HS-27A (cell line): ENCODE measurements around the gene TSPAN32.

Experiments used
- DNase-seq: peaks from one replicate; pipeline ENCODE4 v3.0.0-alpha.2; 2012; ENCODE audit warnings: low read depth, missing footprints

TSPAN32 gene

DNA sequence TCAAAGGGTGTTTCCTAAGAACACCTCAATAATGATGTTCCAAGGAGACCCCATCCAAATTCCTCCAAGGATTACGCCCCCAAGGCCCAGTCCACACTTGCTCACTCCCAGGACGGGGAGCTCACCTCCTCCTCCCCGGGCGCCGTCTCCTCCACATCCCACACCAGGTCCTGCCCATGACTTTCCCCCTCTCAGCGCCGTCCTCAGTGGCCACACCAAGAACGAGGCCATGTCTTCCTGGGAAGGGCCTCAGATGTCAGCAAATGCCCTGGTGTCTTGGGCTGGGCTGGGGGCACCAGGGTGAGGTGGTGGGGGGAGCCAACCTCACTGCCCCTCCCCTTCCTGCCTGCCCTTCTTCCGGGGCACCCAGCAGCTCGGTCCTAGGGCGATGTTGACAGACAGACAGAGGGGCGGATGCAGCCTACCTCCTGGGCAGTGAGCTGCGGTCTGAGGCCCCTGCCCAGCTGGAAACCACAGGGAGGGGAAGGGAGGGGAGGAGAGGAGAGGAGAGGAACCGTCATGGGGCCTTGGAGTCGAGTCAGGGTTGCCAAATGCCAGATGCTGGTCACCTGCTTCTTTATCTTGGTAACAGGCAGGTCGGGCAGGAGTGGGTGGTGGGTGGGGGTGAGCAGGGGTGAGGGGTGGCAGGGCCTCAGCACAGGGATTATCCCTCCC, at the start of gene TSPAN32, which contains the start of gene C11orf21:
TSPAN32 (plus strand) TSS at position 383 of the 675 bp plus-strand sequence; CDS start at position 520, 137 bp downstream.
C11orf21 (minus strand) TSS at position 288 of the 675 bp plus-strand sequence; CDS start at position 178, 110 bp downstream.
- no peak for DNase-seq

DNA sequence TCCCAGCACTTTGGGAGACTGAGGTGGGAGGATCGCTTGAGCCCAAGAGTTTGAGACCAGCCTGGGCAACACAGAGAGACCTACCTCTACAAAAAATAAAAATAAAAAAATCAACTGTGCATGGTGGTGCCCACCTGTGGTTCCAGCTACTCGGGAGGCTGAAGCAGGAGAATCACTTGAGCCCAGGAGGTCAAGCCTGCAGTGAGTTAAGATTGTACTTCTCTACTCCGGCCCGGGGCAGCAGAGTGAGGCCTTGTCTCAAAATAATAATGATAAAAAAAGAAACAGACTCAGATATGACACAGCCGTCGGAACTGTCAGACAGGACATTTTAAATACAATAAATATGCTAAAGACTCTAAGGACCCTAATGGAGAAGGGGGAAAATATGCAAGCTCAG, 49.8 kb upstream of the TSPAN32 start:
- DNase-seq, result no peak

DNA sequence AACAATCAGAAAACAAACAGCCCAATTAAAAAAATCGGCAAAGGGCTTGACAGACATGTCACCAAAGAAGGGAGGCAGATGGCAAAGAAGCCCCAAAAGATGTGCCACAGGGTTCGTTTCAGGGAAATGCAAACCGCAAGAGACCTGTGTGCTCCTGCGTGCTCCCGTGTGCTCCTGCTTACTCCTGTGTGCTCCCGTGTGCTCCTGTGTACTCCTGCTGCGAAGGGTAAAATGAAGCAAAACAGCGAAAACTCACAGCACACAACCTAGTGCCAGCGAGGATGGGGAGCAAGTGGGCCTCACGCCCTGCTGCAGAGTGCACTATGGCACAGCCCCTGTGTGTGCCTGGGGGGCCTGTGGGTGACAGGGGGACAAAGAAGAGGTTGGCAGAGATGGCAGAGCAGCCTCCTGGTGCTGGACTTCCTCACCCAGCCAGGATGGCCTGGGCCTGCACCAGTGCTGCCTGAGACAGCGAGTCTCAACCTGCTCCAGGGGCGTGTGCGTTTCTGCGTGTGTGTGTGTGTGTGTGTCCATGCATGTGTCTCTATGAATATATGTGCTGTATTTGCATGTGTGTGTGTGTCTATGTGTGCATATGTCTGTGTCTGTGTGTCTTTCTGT, 45.4 kb upstream of the TSPAN32 start:
- DNase-seq, result no peak

- DNase-seq, result no peak
Observed at GRCh38 chr11:2256951-2257700, 44.7 kb upstream of the TSPAN32 start.

DNA sequence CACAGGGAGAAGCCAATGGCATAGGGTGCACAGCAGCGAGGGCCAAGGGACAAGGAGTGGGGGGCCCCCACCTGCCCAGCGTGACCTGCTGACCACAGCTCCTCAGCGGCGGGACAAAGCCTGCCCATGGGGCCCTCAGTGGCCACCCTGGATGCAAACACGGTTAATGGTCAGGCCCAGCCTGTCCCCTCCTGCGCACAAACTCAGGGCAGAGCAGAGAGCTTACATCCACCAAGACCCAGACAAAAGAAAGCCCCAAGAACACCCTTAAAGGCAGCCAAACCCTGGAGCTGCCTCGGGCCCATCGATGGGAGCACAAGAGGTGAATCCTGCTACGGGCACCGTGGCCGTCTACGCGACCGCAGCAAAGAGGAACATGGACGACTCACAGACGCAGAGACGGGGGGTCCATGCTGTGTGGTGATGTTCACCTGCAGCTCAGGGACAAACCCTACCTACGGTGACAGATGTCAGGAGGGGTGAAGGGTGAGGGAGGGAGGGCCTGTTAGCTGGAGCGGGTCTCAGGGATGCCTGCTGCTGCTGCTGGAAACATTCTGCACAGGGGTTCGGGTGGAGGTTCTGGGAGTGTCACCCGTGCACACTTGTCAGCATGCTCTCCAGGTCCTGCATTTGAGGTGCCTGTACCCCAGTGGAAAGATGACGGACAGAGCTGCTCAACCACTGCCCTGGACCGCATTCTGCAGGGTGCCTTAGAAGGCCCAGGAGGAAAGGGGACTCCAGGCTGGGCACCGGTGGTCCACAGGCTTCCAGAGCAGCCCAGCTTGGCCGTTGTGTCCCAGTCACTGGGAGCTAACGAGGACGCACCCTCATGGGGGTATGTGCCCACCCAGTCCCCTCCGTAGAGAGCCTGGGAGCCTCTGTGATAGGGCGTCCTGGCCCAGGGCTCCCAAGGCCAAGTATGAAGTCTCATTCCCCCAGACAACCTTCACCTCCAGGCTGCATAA, 43.0 kb upstream of the TSPAN32 start:
- DNase-seq, result no peak

- DNase-seq, result no peak
Observed at GRCh38 chr11:2259466-2259830, 42.4 kb upstream of the TSPAN32 start.

GRCh38 chr11:2259897-2260451, 41.8 kb upstream of the TSPAN32 start:
- DNase-seq, result no peak

GRCh38 chr11:2260491-2261364, 41.1 kb upstream of the TSPAN32 start:
- no peak for DNase-seq

GRCh38 chr11:2261436-2262230, 40.2 kb upstream of the TSPAN32 start:
- DNase-seq, result no peak

DNA sequence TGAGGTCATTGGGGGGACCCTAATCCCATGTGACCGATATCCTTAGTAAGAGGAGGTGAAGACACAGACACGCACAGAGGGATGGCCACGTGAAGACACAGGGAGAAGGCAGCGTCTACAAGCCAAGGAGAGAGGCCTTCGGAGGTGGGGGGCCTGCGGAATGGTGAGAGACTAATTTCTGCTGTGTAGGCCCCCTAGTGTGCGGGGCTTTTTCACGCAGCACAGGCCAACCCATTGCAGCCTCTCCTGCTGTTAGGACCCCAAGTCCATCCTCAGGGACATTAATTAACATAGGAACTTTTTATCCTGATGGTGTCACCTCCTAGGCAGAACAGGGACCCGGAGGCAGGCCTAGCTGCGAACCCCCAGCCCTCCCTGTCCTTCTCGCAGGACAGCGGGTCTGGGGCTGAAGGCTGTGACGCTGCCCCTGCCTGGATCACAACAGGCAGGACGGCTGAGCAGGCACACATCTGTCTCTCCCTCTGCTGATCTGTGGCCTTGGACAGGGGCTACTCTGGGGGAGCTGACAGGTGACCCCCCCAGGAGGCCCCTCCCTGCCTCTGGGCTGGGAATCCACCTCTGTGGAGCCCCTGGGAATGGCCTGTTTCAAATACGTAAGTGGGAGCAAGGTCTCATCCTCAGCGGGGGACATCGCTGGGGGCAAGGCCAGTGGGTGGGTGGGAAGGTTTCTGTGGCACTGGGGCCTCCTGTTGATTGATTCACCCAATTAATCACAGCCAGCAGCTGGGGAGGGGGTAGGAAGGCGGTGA, 39.3 kb upstream of the TSPAN32 start:
- no peak for DNase-seq

DNA sequence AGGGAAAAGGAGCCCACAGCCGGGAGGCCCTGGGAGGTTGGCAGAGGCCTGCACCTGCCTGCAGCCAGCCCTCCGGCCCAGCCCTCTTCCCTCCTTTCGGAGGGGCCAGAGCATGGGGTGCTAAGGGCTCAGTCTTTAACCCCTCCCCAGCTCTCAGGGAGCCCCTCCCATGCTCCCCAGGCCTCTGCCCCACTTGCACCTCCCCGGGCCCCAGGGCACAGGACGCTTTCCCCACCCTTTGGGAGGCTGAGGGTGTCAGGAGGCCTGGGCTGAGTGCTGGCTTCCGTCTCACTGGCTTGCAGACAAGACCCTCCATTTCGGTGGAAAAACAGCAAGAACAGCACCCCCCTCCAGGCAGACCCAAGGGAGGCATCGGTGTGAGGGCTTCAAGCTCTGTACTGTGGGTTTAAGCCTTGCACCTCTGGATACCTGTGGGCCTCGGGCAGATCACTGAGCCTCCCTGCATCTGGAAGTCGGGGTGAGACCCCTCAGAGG, 38.7 kb upstream of the TSPAN32 start:
- DNase-seq, result no peak

- no peak for DNase-seq
Observed at GRCh38 chr11:2263724-2264360, 38.0 kb upstream of the TSPAN32 start.

- no peak for DNase-seq
Observed at GRCh38 chr11:2264366-2265053, 37.3 kb upstream of the TSPAN32 start.

GRCh38 chr11:2265396-2265795, 36.4 kb upstream of the TSPAN32 start:
- DNase-seq, result no peak

- DNase-seq, result no peak
Observed at GRCh38 chr11:2265854-2266585, 35.8 kb upstream of the TSPAN32 start.

- no peak for DNase-seq
Observed at GRCh38 chr11:2266586-2267305, 35.1 kb upstream of the TSPAN32 start.
